ENCODE data around the gene ALPG. TPM values are rescaled to one million over a fixed set of nuclear protein-coding genes. Genes with fewer than 3 reads are reported as not detected.

ALPG gene
- total and polyA plus RNA-seq, 4 donors, result not detected

- no peak for DNase-seq (ENCODE audit: low spot score)
Observed at GRCh38 chr2:232400256-232401015, 6.2 kb upstream of the ALPG start.

GRCh38 chr2:232402518-232402917 lies 4.1 kb upstream of the ALPG start:
- H3K9ac ChIP-seq (ENCODE audit: low read depth in 1 of 2, low read length in 2 of 2), result no peak overlapping the region
- WGBS, result 76% methylated on average over 3 of the region's 3 CpGs
- no peak overlapping the region for H3K4me3 ChIP-seq (ENCODE audit: low read depth in 1 of 3, low read length in 3 of 3)
- no peaks in the 10 kb centered on the region for H3K9me3 ChIP-seq (ENCODE audit: control insufficient read depth in 4 of 4, low read length in 3 of 4)
- DNase-seq (ENCODE audit: low spot score), result no peak
- no peaks in the 10 kb centered on the region for H3K36me3 ChIP-seq (ENCODE audit: control insufficient read depth in 4 of 4, insufficient read depth in 3 of 4, low read depth in 1 of 4, low read length in 3 of 4)
- H3K4me1 ChIP-seq (ENCODE audit: control insufficient read depth in 4 of 4, insufficient read depth in 4 of 4, low read length in 3 of 4), result no peaks in the 10 kb centered on the region
- H3K27ac ChIP-seq (ENCODE audit: low read depth in 1 of 2, low read length in 2 of 2), result no peak overlapping the region
- peaks cover 0 to 3% (median under 1%) of the 10 kb centered on the region in 4 donors for H3K27me3 ChIP-seq (ENCODE audit: control insufficient read depth in 4 of 4, insufficient read depth in 4 of 4, low read length in 3 of 4)
- TF ChIP-seq GABPA (IDR thresholded peaks at IDR 0.05 in 1 of 2, conservative IDR thresholded peaks at IDR 0.05 in 1 of 2) (no peak), NR2F2 (IDR thresholded peaks at IDR 0.05) (no peak), REST (IDR thresholded peaks at IDR 0.05) (no peak), JUND (IDR thresholded peaks at IDR 0.05) (no peak), RAD21 (IDR thresholded peaks at IDR 0.05) (no peak), FOXA1 (IDR thresholded peaks at IDR 0.05) (no peak), MAX (IDR thresholded peaks at IDR 0.05) (no peak), EGR1 (IDR thresholded peaks at IDR 0.05; ENCODE audit: low read depth in 2 of 2) (no peak), HNF4G (IDR thresholded peaks at IDR 0.05) (no peak), FOXA2 (IDR thresholded peaks at IDR 0.05) (no peak), TAF1 (conservative IDR thresholded peaks at IDR 0.05) (no peak), HNF4A (conservative IDR thresholded peaks at IDR 0.05) (no peak)
- TF ChIP-seq, protein P1, sequence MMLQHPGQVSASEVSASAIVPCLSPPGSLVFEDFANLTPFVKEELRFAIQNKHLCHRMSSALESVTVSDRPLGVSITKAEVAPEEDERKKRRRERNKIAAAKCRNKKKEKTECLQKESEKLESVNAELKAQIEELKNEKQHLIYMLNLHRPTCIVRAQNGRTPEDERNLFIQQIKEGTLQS (IDR thresholded peaks at IDR 0.05), result no peak
- TF ChIP-seq, protein P2, sequence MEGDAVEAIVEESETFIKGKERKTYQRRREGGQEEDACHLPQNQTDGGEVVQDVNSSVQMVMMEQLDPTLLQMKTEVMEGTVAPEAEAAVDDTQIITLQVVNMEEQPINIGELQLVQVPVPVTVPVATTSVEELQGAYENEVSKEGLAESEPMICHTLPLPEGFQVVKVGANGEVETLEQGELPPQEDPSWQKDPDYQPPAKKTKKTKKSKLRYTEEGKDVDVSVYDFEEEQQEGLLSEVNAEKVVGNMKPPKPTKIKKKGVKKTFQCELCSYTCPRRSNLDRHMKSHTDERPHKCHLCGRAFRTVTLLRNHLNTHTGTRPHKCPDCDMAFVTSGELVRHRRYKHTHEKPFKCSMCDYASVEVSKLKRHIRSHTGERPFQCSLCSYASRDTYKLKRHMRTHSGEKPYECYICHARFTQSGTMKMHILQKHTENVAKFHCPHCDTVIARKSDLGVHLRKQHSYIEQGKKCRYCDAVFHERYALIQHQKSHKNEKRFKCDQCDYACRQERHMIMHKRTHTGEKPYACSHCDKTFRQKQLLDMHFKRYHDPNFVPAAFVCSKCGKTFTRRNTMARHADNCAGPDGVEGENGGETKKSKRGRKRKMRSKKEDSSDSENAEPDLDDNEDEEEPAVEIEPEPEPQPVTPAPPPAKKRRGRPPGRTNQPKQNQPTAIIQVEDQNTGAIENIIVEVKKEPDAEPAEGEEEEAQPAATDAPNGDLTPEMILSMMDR (IDR thresholded peaks at IDR 0.05; ENCODE audit: low read depth, low read length, missing input control), result no peak

More at GRCh38 chr2:232400256-232401015, 6.2 kb upstream of the ALPG start:
- TF ChIP-seq, protein P3, sequence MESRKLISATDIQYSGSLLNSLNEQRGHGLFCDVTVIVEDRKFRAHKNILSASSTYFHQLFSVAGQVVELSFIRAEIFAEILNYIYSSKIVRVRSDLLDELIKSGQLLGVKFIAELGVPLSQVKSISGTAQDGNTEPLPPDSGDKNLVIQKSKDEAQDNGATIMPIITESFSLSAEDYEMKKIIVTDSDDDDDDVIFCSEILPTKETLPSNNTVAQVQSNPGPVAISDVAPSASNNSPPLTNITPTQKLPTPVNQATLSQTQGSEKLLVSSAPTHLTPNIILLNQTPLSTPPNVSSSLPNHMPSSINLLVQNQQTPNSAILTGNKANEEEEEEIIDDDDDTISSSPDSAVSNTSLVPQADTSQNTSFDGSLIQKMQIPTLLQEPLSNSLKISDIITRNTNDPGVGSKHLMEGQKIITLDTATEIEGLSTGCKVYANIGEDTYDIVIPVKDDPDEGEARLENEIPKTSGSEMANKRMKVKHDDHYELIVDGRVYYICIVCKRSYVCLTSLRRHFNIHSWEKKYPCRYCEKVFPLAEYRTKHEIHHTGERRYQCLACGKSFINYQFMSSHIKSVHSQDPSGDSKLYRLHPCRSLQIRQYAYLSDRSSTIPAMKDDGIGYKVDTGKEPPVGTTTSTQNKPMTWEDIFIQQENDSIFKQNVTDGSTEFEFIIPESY (IDR thresholded peaks at IDR 0.05), result no peak
- TF ChIP-seq MAX (IDR thresholded peaks at IDR 0.05), result no peak
- no peak for TF ChIP-seq FOXA2 (IDR thresholded peaks at IDR 0.05)
- TF ChIP-seq, protein P2 (IDR thresholded peaks at IDR 0.05; ENCODE audit: low read depth, low read length, missing input control), result no peak
- TF ChIP-seq GABPA (IDR thresholded peaks at IDR 0.05 in 1 of 2, conservative IDR thresholded peaks at IDR 0.05 in 1 of 2), result no peak
- no peak for TF ChIP-seq YY1 (IDR thresholded peaks at IDR 0.05)
- no peak for TF ChIP-seq EGR1 (IDR thresholded peaks at IDR 0.05; ENCODE audit: low read depth in 2 of 2)
- Histone ChIP-seq H3K4me3 (ENCODE audit: low read depth in 1 of 3, low read length in 3 of 3) (no peak overlapping the region), H3K4me1 (ENCODE audit: control insufficient read depth in 4 of 4, insufficient read depth in 4 of 4, low read length in 3 of 4) (no peaks in the 10 kb centered on the region), H3K36me3 (ENCODE audit: control insufficient read depth in 4 of 4, insufficient read depth in 3 of 4, low read depth in 1 of 4, low read length in 3 of 4) (no peaks in the 10 kb centered on the region), H3K27ac (ENCODE audit: low read depth in 1 of 2, low read length in 2 of 2) (no peak overlapping the region), H3K27me3 (ENCODE audit: control insufficient read depth in 4 of 4, insufficient read depth in 4 of 4, low read length in 3 of 4) (peaks cover 0 to 3% (median 2%) of the 10 kb centered on the region in 4 donors), H3K9me3 (ENCODE audit: control insufficient read depth in 4 of 4, low read length in 3 of 4) (no peaks in the 10 kb centered on the region), H3K9ac (ENCODE audit: low read depth in 1 of 2, low read length in 2 of 2) (no peak overlapping the region)
- 56% methylated on average over 9 of the region's 9 CpGs for WGBS

Data from liver (tissue), 9 donors.